ENCODE results near the gene TMEM151B. TPM values are rescaled to one million over a fixed set of nuclear protein-coding genes. Genes with fewer than 3 reads are reported as not detected.

The TMEM151B gene
- total and polyA plus RNA-seq, 9 of the 15 experiments (the other 6 are each of a cell fraction or from before 2014, with no cell fraction given), result not detected

GRCh38 chr6:44312901-44313788 is 42.9 kb downstream of the TMEM151B start, which contains the start of gene AARS2 (continued):
- 0 out of 6 replicates have a peak, but pooled peaks of 1 of the 3 experiments have one; percentile 9 for TF ChIP-seq ZBTB11 (CRISPR knock-in tag; IDR thresholded peaks at IDR 0.05)
- TF ChIP-seq E2F5 (CRISPR knock-in tag; IDR thresholded peaks at IDR 0.05), result 0 out of 2 replicates have a peak, but pooled peaks have one; percentile 78
- TF ChIP-seq SRF (CRISPR knock-in tag; IDR thresholded peaks at IDR 0.05), result no peak; a peak in 1 of 4 replicates
- TF ChIP-seq FOXJ2 (tag; IDR thresholded peaks at IDR 0.05), result peak; percentile 55; the same call in 1 of the 2 replicates
- no peak for TF ChIP-seq ZKSCAN3 (CRISPR knock-in tag; IDR thresholded peaks at IDR 0.05)
- peak; percentile 93; the same call in 1 of the 2 replicates for TF ChIP-seq HMGXB4 (CRISPR knock-in tag; IDR thresholded peaks at IDR 0.05)
- TF ChIP-seq ZNF589 (CRISPR knock-in tag; IDR thresholded peaks at IDR 0.05; ENCODE audit: low read depth), result no peak
- no peak for TF ChIP-seq PURB (CRISPR knock-in tag; IDR thresholded peaks at IDR 0.05; ENCODE audit: low read depth)
- peak; percentile 26 to 94; a peak in 2 of 4 replicates for TF ChIP-seq RCOR1 (IDR thresholded peaks at IDR 0.05; ENCODE audit: borderline replicate concordance in 1 of 2, low read depth in 2 of 2, low read length in 2 of 2)
- TF ChIP-seq SRSF7 (optimal IDR thresholded peaks at IDR 0.05; ENCODE audit: low read depth, low read length), result no peak
- TF ChIP-seq RBM15 (IDR thresholded peaks at IDR 0.05; ENCODE audit: insufficient read depth, low read length), result no peak
- no peak for TF ChIP-seq ZNF282 (CRISPR knock-in tag; IDR thresholded peaks at IDR 0.05)
- TF ChIP-seq ZNF134 (CRISPR knock-in tag; conservative IDR thresholded peaks at IDR 0.05), result 0 out of 2 replicates have a peak, but pooled peaks have one; percentile 5
- peak; percentile 92 for TF ChIP-seq ZBTB9 (CRISPR knock-in tag; IDR thresholded peaks at IDR 0.05)
- no peak for TF ChIP-seq RBM34 (IDR thresholded peaks at IDR 0.05; ENCODE audit: borderline replicate concordance, insufficient read depth, low read length)
- peak; percentile 75; the same call in 1 of the 2 replicates for TF ChIP-seq BRD4 (IDR thresholded peaks at IDR 0.05)
- no peak for TF ChIP-seq HMBOX1 (IDR thresholded peaks at IDR 0.05)

Data from K562 (cell line).